ENCODE data around the gene RCVRN.
"Not testable (repeated sequence)": the region's sequence is repeated elsewhere in the genome, so short reads cannot be mapped to it uniquely, and the experiment has no call there.

RCVRN gene

DNA sequence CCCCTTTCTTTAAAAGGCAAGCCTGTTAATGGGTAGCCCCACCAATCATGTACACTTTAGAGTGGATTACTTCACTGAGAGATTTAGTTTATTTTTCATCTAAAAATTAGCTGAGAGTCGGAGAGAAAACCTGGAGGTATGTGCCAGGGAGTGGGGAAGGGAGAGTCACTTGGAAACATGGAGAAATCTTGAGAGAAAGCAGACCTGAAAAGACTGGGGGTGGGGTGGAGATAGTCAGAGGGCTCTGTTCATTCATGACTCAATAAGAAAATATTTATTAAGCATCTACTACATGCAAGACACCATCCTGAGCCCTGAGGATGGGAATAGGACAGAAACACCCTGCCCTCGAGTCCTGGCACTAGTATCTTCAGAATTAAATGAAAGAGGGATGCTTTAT lies 27.4 kb upstream of the RCVRN start:
- Mint-ChIP-seq H3K27ac (no peak overlapping the region), H3K27me3 (no peaks in the 10 kb centered on the region), H3K9me3 (no peaks in the 10 kb centered on the region), H3K4me1 (ENCODE audit: low read depth) (peaks cover 22% of the 10 kb centered on the region), H3K4me3 (no peak overlapping the region), H3K36me3 (ENCODE audit: low read depth) (peaks cover 80% of the 10 kb centered on the region)
- intact Hi-C loops (cut with micrococcal nuclease), result no loop called here

DNA sequence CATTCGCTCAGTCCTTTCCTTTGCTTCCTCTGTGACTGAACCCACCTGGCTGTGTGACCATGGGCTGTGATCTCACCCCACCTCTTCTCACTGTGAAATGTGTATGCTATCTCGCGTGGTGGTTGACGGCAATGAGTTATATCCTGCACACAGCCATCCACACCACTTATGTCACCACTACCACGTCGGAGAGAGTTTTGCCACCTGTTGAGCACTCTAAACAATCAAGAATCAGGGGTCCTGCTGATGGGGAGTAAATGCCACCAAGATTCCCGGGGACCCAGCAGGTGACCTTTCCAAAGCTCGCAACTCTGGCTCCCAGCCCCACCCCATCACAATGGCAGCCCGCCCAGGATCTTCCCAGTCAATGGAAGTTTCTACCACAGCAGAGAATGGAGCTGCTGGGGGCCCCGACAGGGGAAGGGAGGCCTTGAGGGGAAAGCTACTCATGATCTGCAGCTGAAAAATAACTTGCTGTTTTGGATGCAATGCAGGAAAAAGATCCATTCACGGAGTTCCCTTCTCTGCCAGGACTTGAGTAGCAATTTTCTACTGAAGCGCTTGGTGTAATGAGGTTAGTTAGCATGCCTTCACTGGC lies 26.2 kb upstream of the RCVRN start:
- H3K36me3 Mint-ChIP-seq (ENCODE audit: low read depth), result peaks cover 86% of the 10 kb centered on the region
- no peak overlapping the region for H3K4me3 Mint-ChIP-seq
- H3K27me3 Mint-ChIP-seq, result no peaks in the 10 kb centered on the region
- intact Hi-C loops (cut with micrococcal nuclease), result no loop called here
- H3K4me1 Mint-ChIP-seq (ENCODE audit: low read depth), result peaks cover 10% of the 10 kb centered on the region
- H3K9me3 Mint-ChIP-seq, result no peaks in the 10 kb centered on the region
- no peak overlapping the region for H3K27ac Mint-ChIP-seq

DNA sequence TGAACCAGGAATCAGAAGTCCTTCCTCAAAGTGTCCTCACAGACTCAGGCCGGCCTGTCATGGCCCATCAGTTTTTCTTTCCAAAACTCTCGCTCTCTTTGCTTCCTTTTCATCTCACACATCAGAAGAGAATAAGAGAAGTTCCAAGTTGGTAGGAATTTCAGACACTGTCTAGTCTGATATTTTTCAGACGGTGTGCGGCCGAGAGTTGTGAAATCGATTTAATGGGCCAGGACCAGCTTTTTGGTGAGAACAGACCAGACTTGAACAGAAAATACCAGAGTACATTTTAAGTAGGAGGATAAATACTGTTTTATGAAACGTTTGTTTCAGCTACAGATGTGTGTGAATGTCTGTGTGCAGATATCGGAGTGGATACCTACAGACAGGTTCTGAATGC lies 24.8 kb upstream of the RCVRN start:
- Mint-ChIP-seq H3K27ac (no peak overlapping the region), H3K36me3 (ENCODE audit: low read depth) (peaks cover 89% of the 10 kb centered on the region), H3K4me1 (ENCODE audit: low read depth) (peaks cover 3% of the 10 kb centered on the region), H3K4me3 (no peak overlapping the region), H3K9me3 (no peaks in the 10 kb centered on the region), H3K27me3 (no peaks in the 10 kb centered on the region)
- intact Hi-C loops (cut with micrococcal nuclease), result loop anchor here (10.0 kb wide), 1 partner anchor 685 kb away; no protein-coding TSS in a partner anchor

DNA sequence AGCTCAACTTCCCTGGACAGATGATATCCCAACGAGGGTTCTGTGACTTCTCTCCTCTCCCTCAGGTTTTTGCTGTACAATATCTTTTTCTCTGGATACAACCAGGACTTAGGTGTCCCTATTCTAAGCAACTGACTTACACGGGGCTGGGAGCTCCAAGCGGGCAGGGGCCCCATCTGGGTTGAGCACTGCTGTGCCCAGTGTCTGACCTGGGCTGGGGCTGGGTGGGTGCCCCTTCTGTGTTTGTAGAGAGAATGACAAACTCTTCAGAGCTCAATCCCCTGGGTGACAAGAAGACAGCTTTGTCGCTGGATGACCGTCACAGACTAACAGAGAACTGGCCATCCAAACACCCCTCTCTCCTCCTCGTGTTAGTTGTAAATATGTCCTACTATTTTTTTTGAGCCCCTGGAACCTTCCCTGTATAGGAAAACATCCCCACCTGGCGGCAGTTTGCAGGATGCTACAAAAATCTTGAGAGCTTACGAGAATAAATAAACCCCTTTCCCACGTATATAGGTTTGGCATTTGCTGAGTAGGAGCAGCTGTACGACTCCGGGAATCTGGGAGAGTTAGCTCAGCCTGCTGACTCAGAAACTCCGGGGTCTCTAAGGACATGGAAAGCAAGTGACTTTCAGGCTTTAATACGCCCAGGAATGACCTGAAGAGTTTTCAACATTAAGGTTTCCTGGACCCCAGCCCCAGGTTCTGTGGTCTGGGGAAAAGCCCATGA lies 23.7 kb upstream of the RCVRN start:
- no peak overlapping the region for H3K27ac Mint-ChIP-seq
- H3K27me3 Mint-ChIP-seq, result no peaks in the 10 kb centered on the region
- no peaks in the 10 kb centered on the region for H3K9me3 Mint-ChIP-seq
- H3K4me3 Mint-ChIP-seq, result no peak overlapping the region
- intact Hi-C loops (cut with micrococcal nuclease), result loop anchor here (10.0 kb wide), 1 partner anchor 686 kb away; no protein-coding TSS in a partner anchor
- peaks cover 81% of the 10 kb centered on the region for H3K36me3 Mint-ChIP-seq (ENCODE audit: low read depth)
- peaks cover 5% of the 10 kb centered on the region for H3K4me1 Mint-ChIP-seq (ENCODE audit: low read depth)

- H3K27ac Mint-ChIP-seq, result no peak overlapping the region
- H3K4me1 Mint-ChIP-seq (ENCODE audit: low read depth), result peaks cover 5% of the 10 kb centered on the region
- H3K9me3 Mint-ChIP-seq, result no peaks in the 10 kb centered on the region
- no peak overlapping the region for H3K4me3 Mint-ChIP-seq
- intact Hi-C loops (cut with micrococcal nuclease), result loop anchor here (10.0 kb wide), 1 partner anchor 689 kb away; no protein-coding TSS in a partner anchor
- H3K36me3 Mint-ChIP-seq (ENCODE audit: low read depth), result peaks cover 81% of the 10 kb centered on the region
- no peaks in the 10 kb centered on the region for H3K27me3 Mint-ChIP-seq
Observed at GRCh38 chr17:9926150-9926804, 21.2 kb upstream of the RCVRN start.

DNA sequence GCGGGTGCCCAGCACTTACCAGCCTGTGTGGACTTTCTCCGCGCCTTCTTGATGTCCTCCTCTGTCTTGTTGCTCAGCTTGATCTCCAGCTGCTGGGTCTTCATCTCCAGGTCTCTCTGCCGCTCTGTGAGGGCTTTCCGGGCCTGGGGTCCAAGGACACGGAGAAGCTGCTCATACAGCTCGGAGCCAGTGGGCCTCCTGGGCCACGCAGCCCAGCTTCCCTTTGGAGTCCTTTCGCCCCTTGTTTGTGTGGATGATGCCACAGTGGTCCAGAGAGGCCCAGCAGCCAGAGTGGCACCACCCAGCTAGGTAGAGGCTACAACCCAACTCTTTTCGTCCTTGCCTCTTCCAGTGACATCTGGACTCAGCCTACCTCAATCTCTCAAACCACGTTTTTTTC lies 20.4 kb upstream of the RCVRN start:
- Mint-ChIP-seq H3K27me3 (no peaks in the 10 kb centered on the region), H3K4me3 (no peak overlapping the region), H3K9me3 (no peaks in the 10 kb centered on the region), H3K27ac (no peak overlapping the region), H3K36me3 (ENCODE audit: low read depth) (peaks cover 81% of the 10 kb centered on the region), H3K4me1 (ENCODE audit: low read depth) (peaks cover 5% of the 10 kb centered on the region)
- intact Hi-C loops (cut with micrococcal nuclease), result loop anchor here (10.0 kb wide), 1 partner anchor 689 kb away; no protein-coding TSS in a partner anchor

DNA sequence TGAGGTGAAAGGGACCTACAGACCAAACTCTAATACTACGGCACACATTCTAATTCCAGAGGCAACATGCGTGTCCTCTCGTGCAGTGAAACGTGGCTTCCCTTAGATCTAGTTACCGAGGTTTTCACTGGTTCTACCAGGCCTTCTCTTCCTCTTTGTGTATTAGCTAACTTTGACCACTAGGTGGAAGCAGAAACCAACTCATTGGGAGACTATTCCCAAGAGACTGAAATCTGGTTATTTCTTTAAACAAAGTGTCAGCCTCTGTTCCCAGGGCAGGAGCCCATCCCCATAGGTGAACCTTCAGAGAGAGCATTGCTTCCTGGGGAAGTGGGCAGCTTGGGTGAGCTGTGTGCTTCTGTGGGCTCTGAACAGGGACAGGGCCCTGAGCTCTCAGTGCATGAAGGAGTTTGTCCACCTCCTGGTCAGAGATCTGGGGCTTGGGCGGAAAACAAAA lies 19.7 kb upstream of the RCVRN start:
- intact Hi-C loops (cut with micrococcal nuclease), result loop anchor here (10.0 kb wide), 1 partner anchor 690 kb away; no protein-coding TSS in a partner anchor
- no peak overlapping the region for H3K27ac Mint-ChIP-seq
- no peaks in the 10 kb centered on the region for H3K27me3 Mint-ChIP-seq
- peaks cover 5% of the 10 kb centered on the region for H3K4me1 Mint-ChIP-seq (ENCODE audit: low read depth)
- H3K9me3 Mint-ChIP-seq, result no peaks in the 10 kb centered on the region
- peaks cover 81% of the 10 kb centered on the region for H3K36me3 Mint-ChIP-seq (ENCODE audit: low read depth)
- H3K4me3 Mint-ChIP-seq, result no peak overlapping the region

GRCh38 chr17:9922012-9922848 lies 17.2 kb upstream of the RCVRN start:
- H3K27me3 Mint-ChIP-seq, result no peaks in the 10 kb centered on the region
- intact Hi-C loops (cut with micrococcal nuclease), result loop anchor here (10.0 kb wide), 1 partner anchor 693 kb away; no protein-coding TSS in a partner anchor
- peaks cover 5% of the 10 kb centered on the region for H3K4me1 Mint-ChIP-seq (ENCODE audit: low read depth)

GRCh38 chr17:9921216-9921615 lies 16.1 kb upstream of the RCVRN start:
- intact Hi-C loops (cut with micrococcal nuclease), result loop anchor here (10.0 kb wide), 1 partner anchor 694 kb away; no protein-coding TSS in a partner anchor
- H3K36me3 Mint-ChIP-seq (ENCODE audit: low read depth), result peaks cover 92% of the 10 kb centered on the region
- not testable (repeated sequence) for H3K27me3 Mint-ChIP-seq; H3K27ac Mint-ChIP-seq; H3K4me1 Mint-ChIP-seq (ENCODE audit: low read depth); H3K4me3 Mint-ChIP-seq; H3K9me3 Mint-ChIP-seq

More at GRCh38 chr17:9922012-9922848, 17.2 kb upstream of the RCVRN start:
- no peak overlapping the region for H3K27ac Mint-ChIP-seq
- no peak overlapping the region for H3K4me3 Mint-ChIP-seq
- H3K36me3 Mint-ChIP-seq (ENCODE audit: low read depth), result peaks cover 92% of the 10 kb centered on the region
- no peaks in the 10 kb centered on the region for H3K9me3 Mint-ChIP-seq

DNA sequence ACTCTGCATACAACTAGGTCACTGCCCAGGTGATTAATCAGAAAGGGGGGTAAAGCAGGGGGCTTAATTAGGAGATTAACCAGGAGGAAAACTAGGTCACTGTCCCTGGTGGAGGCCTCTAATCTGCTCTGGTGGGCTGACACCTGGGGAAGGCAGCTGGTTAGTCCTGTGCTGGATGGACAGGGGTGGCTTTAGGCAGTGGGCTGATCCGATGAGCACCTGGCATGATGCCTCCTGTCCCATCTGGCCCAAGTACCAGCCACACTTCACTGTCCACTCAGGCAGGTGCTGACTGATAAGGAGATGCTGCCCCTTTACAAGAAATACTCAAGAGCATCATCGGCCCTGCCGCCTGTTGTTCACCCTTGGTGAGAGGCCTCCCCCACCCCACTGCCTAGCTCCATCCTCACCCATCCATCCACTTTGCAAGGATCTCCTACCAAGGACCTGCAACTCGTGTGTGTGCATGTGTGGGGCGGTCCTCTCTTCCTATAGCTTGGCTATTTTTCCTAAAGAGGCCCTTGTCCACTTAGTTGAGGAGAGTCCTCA lies 13.8 kb upstream of the RCVRN start:
- H3K27ac Mint-ChIP-seq, result no peak overlapping the region
- no peak overlapping the region for H3K4me3 Mint-ChIP-seq
- peaks cover 100% of the 10 kb centered on the region for H3K36me3 Mint-ChIP-seq (ENCODE audit: low read depth)
- H3K4me1 Mint-ChIP-seq (ENCODE audit: low read depth), result no peaks in the 10 kb centered on the region
- H3K27me3 Mint-ChIP-seq, result no peaks in the 10 kb centered on the region
- H3K9me3 Mint-ChIP-seq, result no peaks in the 10 kb centered on the region
- intact Hi-C loops (cut with micrococcal nuclease), result no loop called here

GRCh38 chr17:9918352-9918751 lies 13.3 kb upstream of the RCVRN start:
- peaks cover 100% of the 10 kb centered on the region for H3K36me3 Mint-ChIP-seq (ENCODE audit: low read depth)
- no peaks in the 10 kb centered on the region for H3K27me3 Mint-ChIP-seq
- H3K27ac Mint-ChIP-seq, result no peak overlapping the region
- H3K9me3 Mint-ChIP-seq, result no peaks in the 10 kb centered on the region
- H3K4me3 Mint-ChIP-seq, result no peak overlapping the region
- no peaks in the 10 kb centered on the region for H3K4me1 Mint-ChIP-seq (ENCODE audit: low read depth)
- intact Hi-C loops (cut with micrococcal nuclease), result no loop called here

DNA sequence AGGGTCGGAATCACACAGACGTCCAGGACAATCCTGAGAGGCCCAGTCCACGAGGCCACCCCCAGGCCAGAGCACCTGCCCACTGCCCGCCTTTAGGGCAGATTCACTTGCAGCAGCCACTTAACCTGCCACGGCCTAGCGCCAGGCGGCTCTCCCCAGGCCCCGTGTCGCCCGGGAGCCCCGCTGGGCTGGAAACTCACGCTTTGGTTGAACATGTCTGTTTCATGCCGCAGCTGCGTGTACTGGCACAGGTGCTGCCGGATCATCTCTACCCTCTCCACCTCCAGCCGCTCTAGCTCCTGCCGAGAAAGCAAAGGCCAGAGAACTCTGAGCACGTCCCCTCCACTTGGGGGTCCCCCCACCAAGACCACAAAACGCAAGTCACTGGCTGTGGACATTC lies 12.7 kb upstream of the RCVRN start:
- Mint-ChIP-seq H3K27ac (no peak overlapping the region), H3K36me3 (ENCODE audit: low read depth) (peaks cover 100% of the 10 kb centered on the region), H3K4me3 (no peak overlapping the region), H3K9me3 (no peaks in the 10 kb centered on the region), H3K4me1 (ENCODE audit: low read depth) (no peaks in the 10 kb centered on the region), H3K27me3 (no peaks in the 10 kb centered on the region)
- intact Hi-C loops (cut with micrococcal nuclease), result no loop called here

DNA sequence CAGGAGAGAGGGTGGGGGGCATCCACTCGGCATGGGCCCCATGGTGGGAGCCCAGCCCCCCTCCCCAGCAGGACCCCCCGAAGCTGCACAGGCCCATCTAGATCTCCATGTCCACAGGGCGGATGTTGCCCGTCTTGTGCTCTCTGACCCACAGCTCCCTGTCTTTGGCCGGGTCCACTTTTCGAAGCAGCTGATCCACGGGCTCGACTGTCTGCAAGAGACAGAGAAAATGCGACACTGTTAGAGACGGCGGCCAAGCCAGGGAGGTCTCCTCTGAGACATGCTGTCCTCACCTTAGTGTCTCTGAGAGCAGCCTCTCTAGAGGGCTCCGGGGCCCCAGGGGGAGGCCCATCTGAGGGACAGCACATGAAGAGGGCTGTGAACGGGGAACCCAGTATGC lies 12.1 kb upstream of the RCVRN start:
- H3K4me3 Mint-ChIP-seq, result no peak overlapping the region
- H3K27ac Mint-ChIP-seq, result no peak overlapping the region
- no peaks in the 10 kb centered on the region for H3K27me3 Mint-ChIP-seq
- H3K4me1 Mint-ChIP-seq (ENCODE audit: low read depth), result no peaks in the 10 kb centered on the region
- intact Hi-C loops (cut with micrococcal nuclease), result no loop called here
- H3K9me3 Mint-ChIP-seq, result no peaks in the 10 kb centered on the region
- H3K36me3 Mint-ChIP-seq (ENCODE audit: low read depth), result peaks cover 100% of the 10 kb centered on the region
